DND-41 (cell line): Measurements from ENCODE around the gene SULF2.

Experiments
- EZH2 ChIP-seq: IDR thresholded peaks from 3 replicates; pipeline ENCODE4 v1.6.1; 2012; ENCODE audit warnings: borderline replicate concordance, low read depth, mild to moderate bottlenecking, moderate library complexity, low read length, inconsistent platforms; ENCODE audit not compliant: severe bottlenecking
- TF ChIP-seq, protein P1 (sequence below): IDR thresholded peaks from 2 replicates; pipeline ENCODE4 v1.5.1; 2012; ENCODE audit warnings: borderline replicate concordance, low read length, moderate library complexity, mild to moderate bottlenecking; ENCODE audit not compliant: poor library complexity, severe bottlenecking; ENCODE audit errors: extremely low read depth

DNA sequence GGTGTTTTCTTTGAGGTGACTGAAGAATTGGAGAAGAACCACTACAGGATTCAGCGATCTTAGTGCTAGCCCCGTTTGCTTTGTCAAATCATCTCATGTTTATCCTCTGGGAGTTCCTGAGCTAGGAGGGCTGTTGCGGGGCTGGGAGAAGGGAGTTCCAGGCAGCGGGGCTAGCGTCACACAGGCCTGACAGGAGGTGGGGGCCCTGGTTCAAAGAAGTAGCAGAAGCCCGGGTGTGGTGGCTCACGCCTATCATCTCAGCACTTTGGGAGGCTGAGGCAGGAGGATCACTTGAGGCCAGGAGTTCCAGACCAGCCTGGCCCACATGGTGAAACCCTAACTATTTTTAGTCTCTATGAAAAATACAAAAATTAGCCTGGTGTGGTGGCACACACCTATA lies 33.2 kb upstream of the SULF2 start:
- TF ChIP-seq, protein P1, sequence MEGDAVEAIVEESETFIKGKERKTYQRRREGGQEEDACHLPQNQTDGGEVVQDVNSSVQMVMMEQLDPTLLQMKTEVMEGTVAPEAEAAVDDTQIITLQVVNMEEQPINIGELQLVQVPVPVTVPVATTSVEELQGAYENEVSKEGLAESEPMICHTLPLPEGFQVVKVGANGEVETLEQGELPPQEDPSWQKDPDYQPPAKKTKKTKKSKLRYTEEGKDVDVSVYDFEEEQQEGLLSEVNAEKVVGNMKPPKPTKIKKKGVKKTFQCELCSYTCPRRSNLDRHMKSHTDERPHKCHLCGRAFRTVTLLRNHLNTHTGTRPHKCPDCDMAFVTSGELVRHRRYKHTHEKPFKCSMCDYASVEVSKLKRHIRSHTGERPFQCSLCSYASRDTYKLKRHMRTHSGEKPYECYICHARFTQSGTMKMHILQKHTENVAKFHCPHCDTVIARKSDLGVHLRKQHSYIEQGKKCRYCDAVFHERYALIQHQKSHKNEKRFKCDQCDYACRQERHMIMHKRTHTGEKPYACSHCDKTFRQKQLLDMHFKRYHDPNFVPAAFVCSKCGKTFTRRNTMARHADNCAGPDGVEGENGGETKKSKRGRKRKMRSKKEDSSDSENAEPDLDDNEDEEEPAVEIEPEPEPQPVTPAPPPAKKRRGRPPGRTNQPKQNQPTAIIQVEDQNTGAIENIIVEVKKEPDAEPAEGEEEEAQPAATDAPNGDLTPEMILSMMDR, result no peak
- TF ChIP-seq EZH2, result no peak
